ENCODE measurements around the gene CDK5RAP3. TPM values are rescaled to one million over a fixed set of nuclear protein-coding genes. Genes with fewer than 3 reads are reported as not detected.

CDK5RAP3 gene
- total and polyA plus RNA-seq, 2 of the 13 experiments (the other 11 are each of a cell fraction or from before 2014, with no cell fraction given) = 128 to 154 TPM

- TF ChIP-seq DR1 (CRISPR knock-in tag; IDR thresholded peaks at IDR 0.05) (peak; percentile 83; the same call in 1 of the 2 replicates), ZNF891 (CRISPR knock-in tag; IDR thresholded peaks at IDR 0.05) (peak; percentile 100), ZNF484 (CRISPR knock-in tag; IDR thresholded peaks at IDR 0.05; ENCODE audit: borderline replicate concordance, low read depth) (0 out of 2 replicates have a peak, but pooled peaks have one; percentile 59), SKIL (CRISPR knock-in tag; IDR thresholded peaks at IDR 0.05; ENCODE audit: borderline replicate concordance) (0 out of 2 replicates have a peak, but pooled peaks have one; percentile 53), ZNF607 (CRISPR knock-in tag; IDR thresholded peaks at IDR 0.05; ENCODE audit: borderline replicate concordance) (peak; percentile 99), ZNF552 (CRISPR knock-in tag; IDR thresholded peaks at IDR 0.05; ENCODE audit: borderline replicate concordance) (peak; percentile 93; the same call in 1 of the 2 replicates), YY1 (IDR thresholded peaks at IDR 0.05; ENCODE audit: insufficient read depth, insufficient replicate concordance, low read depth, low read length) (peak; percentile 70), FOXC1 (CRISPR knock-in tag; IDR thresholded peaks at IDR 0.05; ENCODE audit: borderline replicate concordance) (peak; percentile 96; the same call in 1 of the 2 replicates), NR2F1 (CRISPR knock-in tag; IDR thresholded peaks at IDR 0.05) (peak in 1 of 2 experiments; percentile 9; a peak in 1 of 4 replicates), GRHL1 (CRISPR knock-in tag; conservative IDR thresholded peaks at IDR 0.05) (no peak), ZSCAN31 (CRISPR knock-in tag; IDR thresholded peaks at IDR 0.05; ENCODE audit: low read depth) (peak; percentile 95), IRF1 (CRISPR knock-in tag; IDR thresholded peaks at IDR 0.05; ENCODE audit: low read depth) (no peak), ZNF782 (CRISPR knock-in tag; IDR thresholded peaks at IDR 0.05; ENCODE audit: borderline replicate concordance) (peak; percentile 15; the same call in 1 of the 2 replicates), SMC3 (IDR thresholded peaks at IDR 0.05; ENCODE audit: low read length) (no peak), ZNF460 (CRISPR knock-in tag; IDR thresholded peaks at IDR 0.05; ENCODE audit: borderline replicate concordance) (no peak; the same call in 1 of the 2 replicates), CENPT (CRISPR knock-in tag; IDR thresholded peaks at IDR 0.05; ENCODE audit: low read depth) (0 out of 2 replicates have a peak, but pooled peaks have one; percentile 84), TRIM24 (CRISPR knock-in tag; IDR thresholded peaks at IDR 0.05) (no peak), ATF1 (CRISPR knock-in tag; IDR thresholded peaks at IDR 0.05) (peak; percentile 89), ZNF367 (CRISPR knock-in tag; IDR thresholded peaks at IDR 0.05; ENCODE audit: borderline replicate concordance) (peak; percentile 97), KDM5B (CRISPR knock-in tag; IDR thresholded peaks at IDR 0.05; ENCODE audit: borderline replicate concordance) (peak; percentile 94), HOMEZ (CRISPR knock-in tag; IDR thresholded peaks at IDR 0.05; ENCODE audit: low read depth) (peak; percentile 91)
Measured at GRCh38 chr17:47941246-47942095, 29.4 kb upstream of the CDK5RAP3 start, which contains the start of gene PNPO (continued).
